GM06990 (cell line): ENCODE data around the gene TRIM21.
A peak's percentile ranks its signal among the peaks of the same experiment; 100 is the strongest.
"Not testable (repeated sequence)": the region's sequence is repeated elsewhere in the genome, so short reads cannot be mapped to it uniquely, and the experiment has no call there.

Source experiments
- DNase-seq: peaks from one replicate; pipeline ENCODE4 v3.0.0-alpha.2; 2011; ENCODE audit not compliant: insufficient read length; ENCODE audit errors: extremely low read depth
- H3K27me3 ChIP-seq: replicated peaks from 2 replicates; pipeline ENCODE4 v1.6.0; 2011; ENCODE audit warnings: low read length; ENCODE audit not compliant: control insufficient read depth, insufficient read depth
- H3K36me3 ChIP-seq: 2 replicates; pipeline ENCODE4 v1.5.1; 2011; ENCODE audit warnings: low read length; ENCODE audit not compliant: control insufficient read depth, insufficient read depth
- H3K4me3 ChIP-seq: replicated peaks from 2 replicates; pipeline ENCODE4 v1.5.1; 2011; ENCODE audit warnings: low read depth, mild to moderate bottlenecking, control low read depth, low read length
- TF ChIP-seq, protein P1 (sequence below): IDR thresholded peaks from 2 replicates; pipeline ENCODE4 v1.5.1; 2011; ENCODE audit warnings: low read length, control low read depth, mild to moderate bottlenecking, inconsistent platforms; ENCODE audit not compliant: insufficient read depth, poor library complexity, severe bottlenecking

Gene TRIM21

GRCh38 chr11:4416816-4417215, 23.3 kb upstream of the TRIM21 start:
- no peak overlapping the region for H3K4me3 ChIP-seq
- peaks cover 2% of the 10 kb centered on the region; the same call in 1 of the 2 replicates for H3K27me3 ChIP-seq
- no peaks in the 10 kb centered on the region for H3K36me3 ChIP-seq
- DNase-seq: no peak
- TF ChIP-seq, protein P1, sequence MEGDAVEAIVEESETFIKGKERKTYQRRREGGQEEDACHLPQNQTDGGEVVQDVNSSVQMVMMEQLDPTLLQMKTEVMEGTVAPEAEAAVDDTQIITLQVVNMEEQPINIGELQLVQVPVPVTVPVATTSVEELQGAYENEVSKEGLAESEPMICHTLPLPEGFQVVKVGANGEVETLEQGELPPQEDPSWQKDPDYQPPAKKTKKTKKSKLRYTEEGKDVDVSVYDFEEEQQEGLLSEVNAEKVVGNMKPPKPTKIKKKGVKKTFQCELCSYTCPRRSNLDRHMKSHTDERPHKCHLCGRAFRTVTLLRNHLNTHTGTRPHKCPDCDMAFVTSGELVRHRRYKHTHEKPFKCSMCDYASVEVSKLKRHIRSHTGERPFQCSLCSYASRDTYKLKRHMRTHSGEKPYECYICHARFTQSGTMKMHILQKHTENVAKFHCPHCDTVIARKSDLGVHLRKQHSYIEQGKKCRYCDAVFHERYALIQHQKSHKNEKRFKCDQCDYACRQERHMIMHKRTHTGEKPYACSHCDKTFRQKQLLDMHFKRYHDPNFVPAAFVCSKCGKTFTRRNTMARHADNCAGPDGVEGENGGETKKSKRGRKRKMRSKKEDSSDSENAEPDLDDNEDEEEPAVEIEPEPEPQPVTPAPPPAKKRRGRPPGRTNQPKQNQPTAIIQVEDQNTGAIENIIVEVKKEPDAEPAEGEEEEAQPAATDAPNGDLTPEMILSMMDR: no peak

DNA sequence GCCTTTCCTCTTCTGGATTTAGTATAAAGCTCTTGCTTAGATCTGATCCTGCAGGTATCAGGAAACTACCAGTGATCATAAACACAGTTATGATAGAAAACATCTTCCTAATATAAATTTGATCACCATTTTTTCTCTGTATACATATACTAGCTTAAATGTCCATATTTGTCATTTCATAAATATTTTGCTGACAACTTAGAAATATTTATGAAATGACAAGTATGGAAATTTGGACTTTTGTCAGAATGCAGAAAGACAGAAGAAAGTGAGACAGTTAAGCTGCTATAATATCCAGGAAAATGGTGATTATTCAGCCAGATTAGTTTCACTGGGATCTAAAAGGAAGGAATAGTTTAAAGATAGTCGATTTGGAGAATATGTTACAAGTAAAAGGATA, 22.8 kb upstream of the TRIM21 start:
- TF ChIP-seq, protein P1: no peak
- Histone ChIP-seq H3K4me3 (no peak overlapping the region), H3K36me3 (no peaks in the 10 kb centered on the region), H3K27me3 (peaks cover 2% of the 10 kb centered on the region; the same call in 1 of the 2 replicates)
- no peak for DNase-seq

GRCh38 chr11:4406206-4406605, 12.7 kb upstream of the TRIM21 start:
- not testable (repeated sequence) for DNase-seq, H3K4me3 ChIP-seq, H3K27me3 ChIP-seq, H3K36me3 ChIP-seq

- DNase-seq: no peak
- peak overlapping the region; percentile 94 for H3K4me3 ChIP-seq
- H3K36me3 ChIP-seq: peaks cover 12% of the 10 kb centered on the region
- no peaks in the 10 kb centered on the region for H3K27me3 ChIP-seq
- TF ChIP-seq, protein P1: no peak
These were observed 339 bp upstream of the TRIM21 start for GRCh38 chr11:4393858-4394223.

GRCh38 chr11:4388221-4388620, 5.3 kb downstream of the TRIM21 start:
- TF ChIP-seq, protein P1: no peak
- no peak for DNase-seq
- peaks cover 35% of the 10 kb centered on the region for H3K36me3 ChIP-seq

DNA sequence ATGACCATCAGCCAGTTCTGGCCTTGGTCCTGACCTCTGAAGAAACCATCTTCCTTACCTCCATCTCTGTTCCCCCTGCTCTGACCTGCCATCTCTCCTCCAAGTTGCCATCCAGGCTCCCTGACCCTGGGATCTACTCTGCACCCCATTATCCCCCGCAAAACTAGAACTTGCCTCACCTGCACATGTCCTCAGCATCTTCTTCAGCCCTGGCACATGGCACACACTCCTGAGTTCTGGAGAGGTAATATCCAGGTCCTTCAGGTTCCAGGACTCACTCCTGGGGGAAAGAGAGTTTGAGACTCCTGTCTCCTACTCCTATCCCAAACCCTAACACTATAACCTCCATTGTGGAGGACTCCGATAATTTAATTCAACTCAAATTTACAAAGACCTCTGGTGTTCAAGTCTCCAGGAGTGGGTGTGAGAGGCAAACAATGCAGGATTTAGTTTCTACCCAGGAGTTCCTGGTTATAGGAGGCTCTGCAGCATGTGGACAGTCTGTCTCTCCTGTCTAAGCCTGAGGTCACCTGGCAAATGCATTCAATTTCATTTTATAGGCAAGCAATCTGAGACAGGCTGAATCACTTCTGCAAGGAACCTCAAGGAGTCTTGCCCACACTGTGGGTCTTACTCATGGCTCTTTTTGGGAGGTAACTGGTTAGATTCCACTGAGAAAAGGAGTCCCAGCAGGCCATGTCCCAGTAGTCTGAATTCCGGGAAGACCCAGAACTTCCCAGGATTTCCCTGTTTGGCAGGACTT, 7.3 kb downstream of the TRIM21 start:
- no peak for DNase-seq
- TF ChIP-seq, protein P1: no peak
- no peak overlapping the region for H3K4me3 ChIP-seq
- no peaks in the 10 kb centered on the region for H3K27me3 ChIP-seq
- peaks cover 36% of the 10 kb centered on the region for H3K36me3 ChIP-seq

More at GRCh38 chr11:4388221-4388620, 5.3 kb downstream of the TRIM21 start:
- Histone ChIP-seq H3K4me3 (no peak overlapping the region), H3K27me3 (no peaks in the 10 kb centered on the region)
